Gastroesophageal sphincter (tissue), 3 donors: ENCODE measurements around the gene RNF152.

ENCODE experiments used
- EP300 ChIP-seq: sonication (generic); formaldehyde crosslinking; IDR thresholded peaks from one replicate; pipeline ENCODE4 v1.6.1; 2017; ENCODE audit warnings: antibody characterized with exemption, mild to moderate bottlenecking
- POLR2A ChIP-seq, 2 donors: fragments of 450-650 bp; IDR thresholded peaks; one replicate each; pipeline ENCODE4 v1.6.1; 2017; ENCODE audit warnings: antibody characterized with exemption in 2 of 2, mild to moderate bottlenecking in 2 of 2, moderate library complexity in 1 of 2
- POLR2AphosphoS5 ChIP-seq: sonication (generic); formaldehyde crosslinking; IDR thresholded peaks from one replicate; pipeline ENCODE4 v1.6.1; 2017; ENCODE audit warnings: antibody characterized with exemption
- TF ChIP-seq, protein P1 (sequence below), 4 experiments: fragments of 200-600 bp in 2 of 4; fragments of 450-650 bp in 2 of 4; sonication (generic) in 1 of 4; IDR thresholded peaks; one replicate each; pipeline ENCODE4 v1.5.1; 2017 to 2019; ENCODE audit warnings: antibody characterized with exemption in 4 of 4, mild to moderate bottlenecking in 2 of 4, moderate library complexity in 2 of 4

GRCh38 chr18:61851940-61852451 lies 40.8 kb downstream of the RNF152 start:
- no peak for TF ChIP-seq POLR2AphosphoS5
- no peak for TF ChIP-seq POLR2A (IDR thresholded peaks at IDR 0.05)
- TF ChIP-seq, protein P1, sequence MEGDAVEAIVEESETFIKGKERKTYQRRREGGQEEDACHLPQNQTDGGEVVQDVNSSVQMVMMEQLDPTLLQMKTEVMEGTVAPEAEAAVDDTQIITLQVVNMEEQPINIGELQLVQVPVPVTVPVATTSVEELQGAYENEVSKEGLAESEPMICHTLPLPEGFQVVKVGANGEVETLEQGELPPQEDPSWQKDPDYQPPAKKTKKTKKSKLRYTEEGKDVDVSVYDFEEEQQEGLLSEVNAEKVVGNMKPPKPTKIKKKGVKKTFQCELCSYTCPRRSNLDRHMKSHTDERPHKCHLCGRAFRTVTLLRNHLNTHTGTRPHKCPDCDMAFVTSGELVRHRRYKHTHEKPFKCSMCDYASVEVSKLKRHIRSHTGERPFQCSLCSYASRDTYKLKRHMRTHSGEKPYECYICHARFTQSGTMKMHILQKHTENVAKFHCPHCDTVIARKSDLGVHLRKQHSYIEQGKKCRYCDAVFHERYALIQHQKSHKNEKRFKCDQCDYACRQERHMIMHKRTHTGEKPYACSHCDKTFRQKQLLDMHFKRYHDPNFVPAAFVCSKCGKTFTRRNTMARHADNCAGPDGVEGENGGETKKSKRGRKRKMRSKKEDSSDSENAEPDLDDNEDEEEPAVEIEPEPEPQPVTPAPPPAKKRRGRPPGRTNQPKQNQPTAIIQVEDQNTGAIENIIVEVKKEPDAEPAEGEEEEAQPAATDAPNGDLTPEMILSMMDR (IDR thresholded peaks at IDR 0.05), result no peak
- TF ChIP-seq EP300, result no peak
